ENCODE data around the gene PDZD2. TPM values are rescaled to one million over a fixed set of nuclear protein-coding genes. Genes with fewer than 3 reads are reported as not detected.

Gene PDZD2
- total RNA-seq, 2 experiments from 2014 or later: 1.3 to 1.8 TPM

DNA sequence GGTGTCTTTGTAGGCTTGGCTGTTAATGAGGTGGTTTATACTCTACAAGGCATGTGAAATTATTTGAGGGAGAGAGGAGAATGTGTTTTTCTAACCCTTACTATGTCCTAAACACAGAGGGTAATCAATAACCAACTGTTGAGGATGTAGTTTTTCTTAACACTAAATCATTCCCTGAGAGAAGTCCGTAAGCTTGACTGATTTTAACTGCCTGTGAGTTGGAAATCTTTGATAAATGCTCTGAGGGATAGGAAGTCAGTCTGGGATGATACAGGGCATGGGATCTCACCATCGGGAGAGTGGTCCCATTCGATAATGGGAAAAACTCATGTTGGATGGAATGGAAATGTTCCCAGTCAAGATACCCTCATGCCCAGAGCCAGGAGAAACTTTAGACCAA lies 249.6 kb downstream of the PDZD2 start:
- Histone ChIP-seq H3K4me1 (ENCODE audit: insufficient read depth, low read length) (no peaks in the 10 kb centered on the region), H3K36me3 (ENCODE audit: insufficient read depth, low read length) (no peaks in the 10 kb centered on the region), H3K4me3 (ENCODE audit: low read length) (no peak overlapping the region), H3K27ac (ENCODE audit: low read depth in 1 of 2, low read length in 2 of 2) (no peak overlapping the region), H3K27me3 (ENCODE audit: control insufficient read depth in 1 of 2, insufficient read depth in 2 of 2, low read length in 2 of 2) (peaks cover 0 to 2% of the 10 kb centered on the region in 2 experiments), H3K9me3 (ENCODE audit: control insufficient read depth in 1 of 2, insufficient read depth in 1 of 2, low read length in 2 of 2) (no peaks in the 10 kb centered on the region)
- ATAC-seq (ENCODE audit: poor library complexity): no peak
- Mint-ChIP-seq H3K4me1 (ENCODE audit: low read depth) (no peaks in the 10 kb centered on the region), H3K9me3 (no peaks in the 10 kb centered on the region), H3K4me3 (no peak overlapping the region), H3K27ac (no peak overlapping the region), H3K27me3 (no peaks in the 10 kb centered on the region), H3K36me3 (ENCODE audit: low read depth) (no peaks in the 10 kb centered on the region)
- intact Hi-C loops (cut with DNase I, micrococcal nuclease): no loop called here
- DNase-seq: no peak
- CTCF ChIA-PET: no interaction called here
- POLR2A ChIA-PET: no interaction called here
- no peak for TF ChIP-seq CTCF (IDR thresholded peaks at IDR 0.05)

- Mint-ChIP-seq H3K27me3 (no peaks in the 10 kb centered on the region), H3K4me1 (ENCODE audit: low read depth) (no peaks in the 10 kb centered on the region), H3K27ac (no peak overlapping the region), H3K9me3 (no peaks in the 10 kb centered on the region), H3K36me3 (ENCODE audit: low read depth) (no peaks in the 10 kb centered on the region), H3K4me3 (no peak overlapping the region)
- ChIA-PET POLR2A (no interaction called here), CTCF (no interaction called here)
- H3K9me3 ChIP-seq (ENCODE audit: control insufficient read depth in 1 of 2, insufficient read depth in 1 of 2, low read length in 2 of 2): no peaks in the 10 kb centered on the region
- H3K4me3 ChIP-seq (ENCODE audit: low read length): no peak overlapping the region
- H3K27me3 ChIP-seq (ENCODE audit: control insufficient read depth in 1 of 2, insufficient read depth in 2 of 2, low read length in 2 of 2): peaks cover 0 to 2% of the 10 kb centered on the region in 2 experiments
- no peaks in the 10 kb centered on the region for H3K36me3 ChIP-seq (ENCODE audit: insufficient read depth, low read length)
- no peak for TF ChIP-seq CTCF (IDR thresholded peaks at IDR 0.05)
- no peak overlapping the region for H3K27ac ChIP-seq (ENCODE audit: low read depth in 1 of 2, low read length in 2 of 2)
- intact Hi-C loops (cut with DNase I, micrococcal nuclease): no loop called here
- no peak for ATAC-seq (ENCODE audit: poor library complexity)
- no peak for DNase-seq
- H3K4me1 ChIP-seq (ENCODE audit: insufficient read depth, low read length): no peaks in the 10 kb centered on the region
Measured at GRCh38 chr5:31889001-31889561, 250.2 kb downstream of the PDZD2 start.

DNA sequence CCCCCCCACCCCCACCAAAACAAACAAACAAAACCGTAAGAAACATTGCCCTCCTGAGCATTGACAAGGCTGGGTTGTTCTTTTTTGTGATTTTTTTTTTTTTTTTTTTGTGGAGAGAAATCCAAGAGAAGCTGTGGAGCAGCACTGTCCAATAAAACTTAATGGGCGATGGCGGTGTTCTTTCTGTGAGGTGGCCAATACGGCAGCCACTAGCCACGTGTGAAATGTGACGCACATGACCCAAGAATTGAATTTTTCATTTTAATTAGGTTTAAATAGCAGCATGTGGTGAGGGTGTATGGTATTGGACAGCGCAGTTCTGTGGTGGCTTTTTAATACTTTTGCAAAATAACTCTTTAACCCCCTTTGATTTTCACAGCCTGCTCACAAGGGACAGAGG lies 251.1 kb downstream of the PDZD2 start:
- peaks cover 0 to 2% of the 10 kb centered on the region in 2 experiments for H3K27me3 ChIP-seq (ENCODE audit: control insufficient read depth in 1 of 2, insufficient read depth in 2 of 2, low read length in 2 of 2)
- no peak overlapping the region for H3K4me3 Mint-ChIP-seq
- ChIA-PET POLR2A (no interaction called here), CTCF (no interaction called here)
- no peaks in the 10 kb centered on the region for H3K4me1 ChIP-seq (ENCODE audit: insufficient read depth, low read length)
- no peaks in the 10 kb centered on the region for H3K27me3 Mint-ChIP-seq
- no peaks in the 10 kb centered on the region for H3K9me3 ChIP-seq (ENCODE audit: control insufficient read depth in 1 of 2, insufficient read depth in 1 of 2, low read length in 2 of 2)
- H3K36me3 ChIP-seq (ENCODE audit: insufficient read depth, low read length): no peaks in the 10 kb centered on the region
- no peak overlapping the region for H3K4me3 ChIP-seq (ENCODE audit: low read length)
- intact Hi-C loops (cut with DNase I, micrococcal nuclease): no loop called here
- no peaks in the 10 kb centered on the region for H3K9me3 Mint-ChIP-seq
- no peak for TF ChIP-seq CTCF (IDR thresholded peaks at IDR 0.05)
- ATAC-seq (ENCODE audit: poor library complexity) (no peak), DNase-seq (no peak)
- H3K27ac ChIP-seq (ENCODE audit: low read depth in 1 of 2, low read length in 2 of 2): no peak overlapping the region
- no peaks in the 10 kb centered on the region for H3K4me1 Mint-ChIP-seq (ENCODE audit: low read depth)
- H3K36me3 Mint-ChIP-seq (ENCODE audit: low read depth): no peaks in the 10 kb centered on the region
- no peak overlapping the region for H3K27ac Mint-ChIP-seq
